Activated B cell treated with CpG ODN at 0.5 μM for 24 hours (primary cell): Measurements from ENCODE around the gene ANKRD39. TPM values are rescaled to one million over a fixed set of nuclear protein-coding genes. Genes with fewer than 3 reads are reported as not detected.

ENCODE experiments used
- ATAC-seq: fragments of 200-7000 bp; cut with Tn5 transposase; one replicate; pipeline ENCODE4 v1.10.0; 2021; ENCODE audit warnings: low read depth, mild to moderate bottlenecking, moderate library complexity
- CTCF ChIA-PET: fragments of 350-600 bp; sonication (Branson Sonifier 250); formaldehyde crosslinking; loops from one replicate; lab custom pipeline; 2021; ENCODE audit warnings: antibody characterized with exemption; lab: Charles Lee
- POLR2A ChIA-PET: fragments of 350-600 bp; sonication (Branson Sonifier 250); formaldehyde crosslinking; loops from one replicate; lab custom pipeline; 2021; ENCODE audit warnings: antibody characterized with exemption; lab: Charles Lee
- DNase-seq: peaks from one replicate; pipeline ENCODE4 v3.0.0; 2022
- H3K27ac Mint-ChIP-seq: one replicate; pipeline ENCODE4 v1.8.0; 2020; ENCODE audit warnings: mixed read lengths
- H3K27me3 Mint-ChIP-seq: one replicate; pipeline ENCODE4 v1.8.0; 2021; ENCODE audit warnings: mixed read lengths
- H3K36me3 Mint-ChIP-seq: one replicate; pipeline ENCODE4 v1.8.0; 2021; ENCODE audit warnings: low read depth, mixed read lengths
- H3K4me1 Mint-ChIP-seq: one replicate; pipeline ENCODE4 v1.8.0; 2021; ENCODE audit warnings: mixed read lengths
- H3K4me3 Mint-ChIP-seq: one replicate; pipeline ENCODE4 v1.8.0; 2020; ENCODE audit warnings: mild to moderate bottlenecking, mixed read lengths
- H3K9me3 Mint-ChIP-seq: one replicate; pipeline ENCODE4 v1.8.0; 2020; ENCODE audit warnings: mixed read lengths
- CTCF ChIP-seq: fragments of 200-600 bp; IDR thresholded peaks from one replicate; pipeline ENCODE4 v1.8.0; 2022; ENCODE audit warnings: antibody characterized with exemption, mild to moderate bottlenecking
- intact Hi-C: fragments of 100-400 bp; cut with micrococcal nuclease; formaldehyde crosslinking; loops from one replicate; pipeline ENCODE4 v1.15.1; 2024
- total RNA-seq: library from RNA; stranded (reverse); gene quantifications from 2 replicates; pipeline ENCODE4 v1.2.3, GENCODE V29; 2022

ANKRD39 gene
- total RNA-seq, 1 donor from 2014 or later: 12.7 TPM

GRCh38 chr2:96817882-96818281 is 39.9 kb downstream of the ANKRD39 start:
- intact Hi-C loops: loop anchor here (2.0 to 5.0 kb wide), 4 partner anchors 17 to 844 kb away; partner anchors contain the start of genes ACTR1B, CIAO1 and TMEM127
- peak overlapping the region; percentile 46 for H3K27ac Mint-ChIP-seq
- no peaks in the 10 kb centered on the region for H3K27me3 Mint-ChIP-seq
- H3K36me3 Mint-ChIP-seq: peaks cover 38% of the 10 kb centered on the region
- ChIA-PET CTCF (interaction anchor here (2.1 kb wide), 1 partner anchor 40 kb away, joined by 7 read pairs; the partner anchor contains the start of gene ANKRD39), POLR2A (interaction anchor here (0.7 to 1.1 kb wide), 3 partner anchors 12 to 192 kb away, joined by 3 to 4 read pairs (median 3); no protein-coding TSS in a partner anchor)
- no peak for TF ChIP-seq CTCF
- no peak for DNase-seq
- H3K4me1 Mint-ChIP-seq: peaks cover 58% of the 10 kb centered on the region
- peak overlapping the region; percentile 79 for H3K4me3 Mint-ChIP-seq
- no peak for ATAC-seq
- no peaks in the 10 kb centered on the region for H3K9me3 Mint-ChIP-seq

GRCh38 chr2:96816836-96817702 is 40.7 kb downstream of the ANKRD39 start:
- no peak for TF ChIP-seq CTCF
- ATAC-seq (no peak), DNase-seq (no peak)
- Mint-ChIP-seq H3K27ac (peak overlapping the region; percentile 46), H3K27me3 (no peaks in the 10 kb centered on the region), H3K4me3 (peak overlapping the region; percentile 79), H3K9me3 (no peaks in the 10 kb centered on the region), H3K4me1 (peaks cover 59% of the 10 kb centered on the region), H3K36me3 (peaks cover 40% of the 10 kb centered on the region)
- intact Hi-C loops: loop anchor here (1.0 to 5.0 kb wide), 9 partner anchors 16 to 845 kb away; partner anchors contain the start of genes ACTR1B, ANKRD39, CIAO1 and CNNM4
- CTCF ChIA-PET: interaction anchor here (0.8 to 2.6 kb wide), 8 partner anchors 10 to 296 kb away, joined by 3 to 11 read pairs (median 3); partner anchors contain the start of genes ANKRD36 and ANKRD39
- POLR2A ChIA-PET: interaction anchor here (0.6 to 2.0 kb wide), 13 partner anchors 10 to 193 kb away, joined by 3 to 21 read pairs (median 5); partner anchors contain the start of genes ANKRD39, CNNM4 and KANSL3

DNA sequence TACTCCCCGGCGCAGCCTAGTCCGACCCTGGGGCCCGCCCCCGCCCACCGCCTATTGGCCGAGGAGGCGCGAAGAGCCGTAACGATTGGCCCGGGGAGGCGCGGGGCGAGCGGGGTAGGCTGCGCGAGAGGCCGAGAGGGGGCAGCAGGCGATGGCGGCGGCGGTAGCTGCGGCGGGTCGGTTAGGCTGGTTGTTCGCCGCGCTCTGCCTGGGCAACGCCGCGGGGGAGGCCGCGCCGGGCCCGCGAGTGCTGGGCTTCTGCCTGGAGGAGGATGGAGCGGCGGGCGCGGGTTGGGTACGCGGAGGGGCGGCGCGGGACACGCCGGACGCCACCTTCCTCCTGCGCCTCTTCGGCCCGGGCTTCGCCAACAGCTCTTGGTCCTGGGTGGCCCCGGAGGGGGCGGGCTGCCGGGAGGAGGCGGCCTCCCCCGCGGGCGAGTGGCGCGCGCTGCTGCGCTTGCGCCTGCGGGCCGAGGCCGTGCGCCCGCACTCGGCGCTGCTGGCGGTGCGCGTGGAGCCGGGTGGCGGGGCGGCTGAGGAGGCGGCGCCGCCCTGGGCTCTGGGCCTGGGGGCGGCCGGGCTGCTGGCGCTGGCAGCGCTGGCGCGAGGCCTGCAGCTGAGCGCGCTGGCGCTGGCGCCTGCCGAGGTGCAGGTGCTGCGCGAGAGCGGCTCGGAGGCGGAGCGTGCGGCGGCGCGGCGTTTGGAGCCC is 41.5 kb downstream of the ANKRD39 start, which contains the start of gene CNNM3:
Gene CNNM3, plus strand, starts transcription at position 142 of the 709 bp plus-strand sequence. Its CDS starts 10 bp downstream, at position 152.
- H3K27me3 Mint-ChIP-seq: no peaks in the 10 kb centered on the region
- ChIA-PET CTCF (interaction anchor here (0.8 to 2.6 kb wide), 9 partner anchors 9 to 297 kb away, joined by 3 to 11 read pairs (median 3); partner anchors contain the start of genes ANKRD36 and ANKRD39), POLR2A (interaction anchor here (0.6 to 2.0 kb wide), 12 partner anchors 9 to 178 kb away, joined by 3 to 21 read pairs (median 6); partner anchors contain the start of genes ANKRD39, CNNM4 and KANSL3)
- ATAC-seq (peak; percentile 93), DNase-seq (peak; percentile 97)
- TF ChIP-seq CTCF: no peak
- H3K36me3 Mint-ChIP-seq: peaks cover 41% of the 10 kb centered on the region
- no peaks in the 10 kb centered on the region for H3K9me3 Mint-ChIP-seq
- H3K4me3 Mint-ChIP-seq: peak within 1 kb of the TSS; percentile 88
- H3K27ac Mint-ChIP-seq: peak within 1 kb of the TSS; percentile 83
- peaks cover 56% of the 10 kb centered on the region for H3K4me1 Mint-ChIP-seq
- intact Hi-C loops: loop anchor here (1.0 to 5.0 kb wide), 9 partner anchors 15 to 846 kb away; partner anchors contain the start of genes ACTR1B, ANKRD39, CIAO1 and CNNM4

GRCh38 chr2:96815326-96816126 is 42.3 kb downstream of the ANKRD39 start:
- Mint-ChIP-seq H3K36me3 (peaks cover 41% of the 10 kb centered on the region), H3K4me1 (peaks cover 48% of the 10 kb centered on the region), H3K9me3 (no peaks in the 10 kb centered on the region), H3K27ac (peak overlapping the region; percentile 83), H3K4me3 (peak overlapping the region; percentile 88), H3K27me3 (no peaks in the 10 kb centered on the region)
- DNase-seq: no peak
- no peak for ATAC-seq
- CTCF ChIA-PET: interaction anchor here (0.8 to 2.6 kb wide), 7 partner anchors 9 to 74 kb away, joined by 3 to 11 read pairs (median 3); partner anchors contain the start of gene ANKRD39
- no peak for TF ChIP-seq CTCF
- intact Hi-C loops: loop anchor here (1.0 to 5.0 kb wide), 10 partner anchors 9 to 847 kb away; partner anchors contain the start of genes ACTR1B, ANKRD39, CIAO1 and CNNM4
- POLR2A ChIA-PET: interaction anchor here (1.0 to 2.0 kb wide), 9 partner anchors 8 to 57 kb away, joined by 3 to 21 read pairs (median 7); partner anchors contain the start of genes ANKRD39 and CNNM4
